GM12878 (cell line): ENCODE data around the gene UNC5B. TPM values are rescaled to one million over a fixed set of nuclear protein-coding genes. Genes with fewer than 3 reads are reported as not detected.

Experiments used
- ATAC-seq: fragments of 200-7000 bp; cut with Tn5 transposase; 3 replicates; pipeline ENCODE4 v1.9.1; 2020; ENCODE audit warnings: mild to moderate bottlenecking, moderate library complexity
- BruUV-seq: library from RNA; stranded (reverse); fragments of 400-500 nt; replicated peaks from 2 replicates; lab custom pipeline; 2021; lab: Mats Ljungman, UMichigan
- CTCF ChIA-PET: fragments of 300-600 bp; sonication (Branson Sonifier 250); formaldehyde crosslinking; extraction: SDS; loops from one replicate; lab custom pipeline; 2021; ENCODE audit warnings: inconsistent platforms; lab: Yijun Ruan, JAX
- POLR2A ChIA-PET: fragments of 350-600 bp; formaldehyde crosslinking; extraction: SDS; loops from one replicate; lab custom pipeline; 2021; ENCODE audit warnings: inconsistent platforms; lab: Charles Lee
- RAD21 ChIA-PET: fragments of 300-600 bp; sonication (Branson Sonifier 250); formaldehyde crosslinking; loops from one replicate; lab custom pipeline; 2023; ENCODE audit warnings: antibody characterized with exemption; ENCODE audit not compliant: unreplicated experiment; lab: Charles Lee
- SMC1A ChIA-PET: fragments of 300-600 bp; sonication (Branson Sonifier 250); formaldehyde crosslinking; loops from one replicate; lab custom pipeline; 2023; ENCODE audit not compliant: unreplicated experiment, uncharacterized antibody; lab: Charles Lee
- DNase-seq: peaks from one replicate; pipeline ENCODE4 v3.0.0-alpha.2; 2011; ENCODE audit warnings: low read depth, low spot score
- FAIRE-seq: peaks from 3 replicates; lab custom pipeline; 2011; peaks lifted over from hg19 to GRCh38; lab: Jason Lieb, UNC
- H2AFZ ChIP-seq: 2 replicates; pipeline ENCODE4 v1.6.0; 2011; ENCODE audit warnings: low read depth, low read length, control low read depth; ENCODE audit not compliant: control insufficient read depth
- H3K27ac ChIP-seq: 2 replicates; pipeline ENCODE4 v1.5.1; 2011; ENCODE audit warnings: control low read depth; ENCODE audit not compliant: control insufficient read depth, insufficient read depth
- H3K27me3 ChIP-seq, 2 experiments: replicated peaks in 1 of 2; 2 replicates each; pipeline versions ENCODE4 v1.6.0 to v1.6.1; 2011; ENCODE audit warnings: low read length in 1 of 2; ENCODE audit not compliant: control insufficient read depth in 2 of 2, insufficient read depth in 2 of 2
- H3K36me3 ChIP-seq, 2 experiments: 2 replicates each; pipeline ENCODE4 v1.5.1; 2011; ENCODE audit warnings: low read length in 1 of 2; ENCODE audit not compliant: control insufficient read depth in 2 of 2, insufficient read depth in 2 of 2
- H3K4me1 ChIP-seq: 2 replicates; pipeline ENCODE4 v1.6.1; 2011; ENCODE audit warnings: mild to moderate bottlenecking, low read length, moderate library complexity, mixed read lengths; ENCODE audit not compliant: control insufficient read depth, insufficient read depth
- H3K4me2 ChIP-seq: 2 replicates; pipeline ENCODE4 v1.6.0; 2011; ENCODE audit warnings: control low read depth; ENCODE audit not compliant: control insufficient read depth, insufficient read depth
- H3K4me3 ChIP-seq: fragments of 200-600 bp; sonication (generic); 2 replicates; pipeline ENCODE4 v1.5.1; 2016
- H3K79me2 ChIP-seq: 2 replicates; pipeline ENCODE4 v1.6.0; 2011; ENCODE audit warnings: low read length; ENCODE audit not compliant: control insufficient read depth, insufficient read depth
- H3K9ac ChIP-seq: 2 replicates; pipeline ENCODE4 v1.8.0; 2011; ENCODE audit warnings: low read length, control low read depth, mixed read lengths; ENCODE audit not compliant: control insufficient read depth, insufficient read depth
- H3K9me3 ChIP-seq: replicated peaks from 3 replicates; pipeline ENCODE4 v1.5.1; 2011; ENCODE audit warnings: mild to moderate bottlenecking, low read length; ENCODE audit not compliant: control insufficient read depth, insufficient read depth
- H4K20me1 ChIP-seq: 2 replicates; pipeline ENCODE4 v1.6.0; 2011; ENCODE audit not compliant: control insufficient read depth, insufficient read depth
- CHD2 ChIP-seq: IDR thresholded peaks from 2 replicates; pipeline ENCODE4 v1.6.1; 2011; ENCODE audit warnings: low read depth, low read length, improper control_type of control experiment, borderline replicate concordance
- GATAD2B ChIP-seq: fragments of 450-650 bp; conservative IDR thresholded peaks from 2 replicates; pipeline ENCODE4 v1.6.1; 2017; ENCODE audit warnings: low read depth, mild to moderate bottlenecking, moderate library complexity
- MEF2B ChIP-seq: fragments of 450-650 bp; IDR thresholded peaks from 2 replicates; pipeline ENCODE4 v1.6.1; 2018; ENCODE audit warnings: mild to moderate bottlenecking, moderate library complexity; ENCODE audit not compliant: partially characterized antibody, poor library complexity, severe bottlenecking
- SMAD1 ChIP-seq: fragments of 450-650 bp; IDR thresholded peaks from 2 replicates; pipeline ENCODE4 v1.6.1; 2018; ENCODE audit warnings: mild to moderate bottlenecking, low read depth; ENCODE audit not compliant: partially characterized antibody
- ZNF274 ChIP-seq: IDR thresholded peaks from one replicate; pipeline ENCODE4 v1.8.0; 2011; ENCODE audit not compliant: insufficient read length, insufficient read depth
- WGBS: methylation state at CpG from one replicate; pipeline ENCODE4 v1.1.6; 2016; ENCODE audit warnings: low lambda C conversion rate; ENCODE audit not compliant: insufficient replicate concordance, insufficient coverage; ENCODE audit errors: missing lambda C conversion rate; 5-methylcytosine and 5-hydroxymethylcytosine counted together
- in situ Hi-C: fragments of 300-500 bp; cut with MboI; formaldehyde crosslinking; loops from 9 replicates; pipeline ENCODE4 v1.14.3; 2018; ENCODE audit warnings: mixed read lengths
- intact Hi-C: fragments of 100-400 bp; cut with micrococcal nuclease; formaldehyde crosslinking; loops from one replicate; pipeline ENCODE4 v1.14.2; 2022; ENCODE audit not compliant: unreplicated experiment
- polyA plus RNA-seq, 11 experiments: library from polyadenylated mRNA; depleted of rRNA in 4 of 11; unstranded in 6 of 11; stranded (reverse) in 5 of 11; fragments of >200 nt; fragmentation: Nextera tagmentation in 4 of 11; fragmentation: Illumina TruSeq in 1 of 11; extraction: Ambion mirVana in 4 of 11; extraction: Trizol in 1 of 11; gene quantifications; 1 replicate in 1 of 11; 2 replicates in 10 of 11; pipeline versions ENCODE4 v1.2.1 to v1.2.3, GENCODE V29; 2011 to 2016; ENCODE audit warnings: inconsistent platforms in 2 of 11, missing spikeins in 2 of 11, low read depth in 1 of 11
- total RNA-seq, 4 experiments: library from RNA; depleted of rRNA in 3 of 4; stranded (reverse); fragments of >200 nt in 3 of 4; fragmentation: Illumina TruSeq in 1 of 4; extraction: Trizol in 1 of 4; gene quantifications; 2 replicates each; pipeline versions ENCODE4 v1.2.1 to v1.2.3, GENCODE V29; 2013 to 2021
- TF ChIP-seq, protein P1 (sequence below): IDR thresholded peaks from 2 replicates; pipeline ENCODE4 v1.6.1; 2012; ENCODE audit warnings: low read depth, low read length, improper control_type of control experiment
- TF ChIP-seq, protein P2 (sequence below): IDR thresholded peaks from 2 replicates; pipeline ENCODE4 v1.6.1; 2011; ENCODE audit warnings: borderline replicate concordance, low read depth, mild to moderate bottlenecking, moderate library complexity, low read length; ENCODE audit not compliant: insufficient read depth, poor library complexity, severe bottlenecking
- TF ChIP-seq, protein P3 (sequence below): fragments of 450-650 bp; IDR thresholded peaks from 2 replicates; pipeline ENCODE4 v1.6.1; 2017; ENCODE audit warnings: low read depth, mild to moderate bottlenecking, moderate library complexity

The UNC5B gene
- total and polyA plus RNA-seq, 10 of the 15 experiments (the other 5 are each of a cell fraction or from before 2014, with no cell fraction given), result 0.03 to 0.08 TPM; not detected in 8

DNA sequence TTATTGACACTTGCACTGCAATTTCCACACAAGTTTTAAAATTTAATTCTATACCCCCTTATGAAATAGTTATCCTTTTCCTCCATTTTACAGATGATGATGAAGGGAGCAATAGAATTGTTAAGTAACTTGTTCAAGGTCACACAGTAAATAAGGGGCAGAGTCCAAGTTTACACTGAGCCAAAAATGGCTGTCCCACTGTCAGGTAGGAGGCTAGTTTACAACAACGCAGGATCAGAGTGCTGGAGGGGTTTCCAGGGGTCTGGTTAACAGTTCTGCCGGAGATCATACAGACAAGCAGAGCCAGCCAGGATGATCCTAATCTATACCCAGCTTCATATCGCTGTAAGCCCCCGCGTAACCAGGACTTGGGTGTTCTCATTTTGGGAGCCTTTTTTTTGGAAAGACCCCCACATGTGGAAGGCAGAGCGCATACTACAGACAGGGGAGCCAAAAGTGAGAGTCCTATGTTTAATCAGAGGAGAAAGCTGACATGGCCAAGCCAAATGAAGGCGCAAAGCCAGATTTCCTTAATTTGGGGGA lies 524 bp upstream of the UNC5B start:
- ChIA-PET POLR2A (no interaction called here), CTCF (no interaction called here)
- peaks cover 3% of the 10 kb centered on the region; the same call in 1 of the 2 replicates for H4K20me1 ChIP-seq
- H3K4me3 ChIP-seq, result no peak overlapping the region
- BruUV-seq, result no TSS peak
- TF ChIP-seq MEF2B (no peak), ZNF274 (no peak), SMAD1 (no peak), CHD2 (no peak), GATAD2B (no peak)
- TF ChIP-seq, protein P1, sequence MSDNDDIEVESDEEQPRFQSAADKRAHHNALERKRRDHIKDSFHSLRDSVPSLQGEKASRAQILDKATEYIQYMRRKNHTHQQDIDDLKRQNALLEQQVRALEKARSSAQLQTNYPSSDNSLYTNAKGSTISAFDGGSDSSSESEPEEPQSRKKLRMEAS, result no peak
- TF ChIP-seq, protein P2, sequence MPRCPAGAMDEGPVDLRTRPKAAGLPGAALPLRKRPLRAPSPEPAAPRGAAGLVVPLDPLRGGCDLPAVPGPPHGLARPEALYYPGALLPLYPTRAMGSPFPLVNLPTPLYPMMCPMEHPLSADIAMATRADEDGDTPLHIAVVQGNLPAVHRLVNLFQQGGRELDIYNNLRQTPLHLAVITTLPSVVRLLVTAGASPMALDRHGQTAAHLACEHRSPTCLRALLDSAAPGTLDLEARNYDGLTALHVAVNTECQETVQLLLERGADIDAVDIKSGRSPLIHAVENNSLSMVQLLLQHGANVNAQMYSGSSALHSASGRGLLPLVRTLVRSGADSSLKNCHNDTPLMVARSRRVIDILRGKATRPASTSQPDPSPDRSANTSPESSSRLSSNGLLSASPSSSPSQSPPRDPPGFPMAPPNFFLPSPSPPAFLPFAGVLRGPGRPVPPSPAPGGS, result no peak
- TF ChIP-seq, protein P3, sequence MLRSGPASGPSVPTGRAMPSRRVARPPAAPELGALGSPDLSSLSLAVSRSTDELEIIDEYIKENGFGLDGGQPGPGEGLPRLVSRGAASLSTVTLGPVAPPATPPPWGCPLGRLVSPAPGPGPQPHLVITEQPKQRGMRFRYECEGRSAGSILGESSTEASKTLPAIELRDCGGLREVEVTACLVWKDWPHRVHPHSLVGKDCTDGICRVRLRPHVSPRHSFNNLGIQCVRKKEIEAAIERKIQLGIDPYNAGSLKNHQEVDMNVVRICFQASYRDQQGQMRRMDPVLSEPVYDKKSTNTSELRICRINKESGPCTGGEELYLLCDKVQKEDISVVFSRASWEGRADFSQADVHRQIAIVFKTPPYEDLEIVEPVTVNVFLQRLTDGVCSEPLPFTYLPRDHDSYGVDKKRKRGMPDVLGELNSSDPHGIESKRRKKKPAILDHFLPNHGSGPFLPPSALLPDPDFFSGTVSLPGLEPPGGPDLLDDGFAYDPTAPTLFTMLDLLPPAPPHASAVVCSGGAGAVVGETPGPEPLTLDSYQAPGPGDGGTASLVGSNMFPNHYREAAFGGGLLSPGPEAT, result no peak
- TF ChIP-seq, all 136 proteins: peak for 0
- intact Hi-C loops, result no loop called here
- Histone ChIP-seq H3K79me2 (no peaks in the 10 kb centered on the region), H3K27ac (no peak overlapping the region), H3K9ac (no peak overlapping the region), H3K27me3 (peaks cover 15 to 18% of the 10 kb centered on the region in 2 experiments), H3K9me3 (no peaks in the 10 kb centered on the region), H3K4me2 (no peak overlapping the region), H3K36me3 (no peaks in the 10 kb centered on the region), H2AFZ (no peak overlapping the region), H3K4me1 (no peaks in the 10 kb centered on the region)
- no peak for FAIRE-seq
- no peak for ATAC-seq
- WGBS, result 25% methylated on average over 7 of the region's 7 CpGs
- ChIA-PET SMC1A (no interaction called here), RAD21 (no interaction called here)
- no peak for DNase-seq
- in situ Hi-C loops, result loop anchor here (5.0 kb wide), 1 partner anchor 290 kb away; no protein-coding TSS in a partner anchor
